CD4-positive, alpha-beta T cell treated with Interleukin-4 for 4 hours (primary cell): ENCODE results near the gene MLLT6.

Experiments
- DNase-seq: peaks from one replicate; pipeline ENCODE4 v3.0.0-alpha.2; 2020

MLLT6 gene

DNA sequence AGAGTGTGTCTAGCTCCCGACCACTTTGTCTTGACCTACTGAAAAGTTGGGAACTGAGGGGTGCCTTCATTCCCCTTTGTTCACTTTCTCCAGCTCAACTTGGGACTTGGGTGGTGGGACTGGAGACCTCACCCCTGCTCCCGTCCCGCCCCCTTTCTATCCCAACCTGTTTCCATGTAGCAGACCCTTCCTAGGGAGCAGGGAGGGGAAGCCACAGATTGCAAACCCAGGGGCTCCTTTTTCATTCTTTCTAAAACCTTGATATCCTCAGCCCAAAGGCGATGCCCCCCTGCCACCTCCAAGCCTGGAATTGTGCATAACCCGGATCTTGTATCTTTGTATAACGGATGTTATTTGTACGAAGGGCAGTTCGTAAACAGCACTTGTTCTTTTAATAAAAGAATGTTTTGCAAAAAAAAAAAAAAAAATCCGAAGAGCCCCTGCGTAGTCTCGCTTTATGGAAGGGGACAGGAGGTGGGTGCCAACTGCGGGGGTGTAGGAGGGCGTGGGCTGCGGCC, 24.4 kb downstream of the MLLT6 start:
- DNase-seq: no peak

DNA sequence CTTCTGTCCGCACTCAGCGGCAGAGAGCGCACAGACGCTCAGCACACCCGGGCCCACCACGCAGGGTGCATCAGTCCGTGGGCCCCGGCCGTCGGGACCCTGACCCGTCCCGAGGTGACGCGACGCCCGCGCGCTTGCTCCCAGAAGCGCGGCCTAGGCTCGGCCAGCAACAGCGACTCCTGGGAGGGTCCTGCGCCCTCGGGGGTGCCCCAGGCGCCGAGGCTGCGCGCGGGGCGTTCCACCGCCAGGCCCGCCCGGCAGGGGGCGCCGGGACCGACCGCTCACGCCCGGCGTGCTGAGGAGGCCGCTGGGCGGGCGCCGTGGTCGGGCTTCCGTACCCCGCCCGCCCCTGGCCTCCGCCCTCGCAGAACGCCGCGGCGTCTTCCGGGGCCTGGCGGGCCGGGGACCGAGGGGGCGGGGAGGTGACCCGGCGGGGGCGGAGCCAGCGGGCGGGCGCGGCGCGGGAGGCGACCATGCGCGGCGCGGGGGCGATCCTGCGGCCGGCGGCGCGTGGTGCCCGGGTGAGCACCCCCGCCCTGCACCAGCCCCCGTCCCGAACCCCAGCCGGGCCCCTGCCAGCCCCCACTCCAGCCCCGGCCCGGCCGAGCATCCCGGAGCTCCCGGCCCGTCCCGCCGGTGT, 24.9 kb downstream of the MLLT6 start, which contains the start of gene CISD3:
TSS of gene CISD3 (plus strand) at position 456 of the 640 bp plus-strand sequence. CDS start at position 474, 18 bp downstream.
- peak; percentile 81 for DNase-seq

- no peak for DNase-seq
Measured at GRCh38 chr17:38730526-38731379, 25.7 kb downstream of the MLLT6 start.

DNA sequence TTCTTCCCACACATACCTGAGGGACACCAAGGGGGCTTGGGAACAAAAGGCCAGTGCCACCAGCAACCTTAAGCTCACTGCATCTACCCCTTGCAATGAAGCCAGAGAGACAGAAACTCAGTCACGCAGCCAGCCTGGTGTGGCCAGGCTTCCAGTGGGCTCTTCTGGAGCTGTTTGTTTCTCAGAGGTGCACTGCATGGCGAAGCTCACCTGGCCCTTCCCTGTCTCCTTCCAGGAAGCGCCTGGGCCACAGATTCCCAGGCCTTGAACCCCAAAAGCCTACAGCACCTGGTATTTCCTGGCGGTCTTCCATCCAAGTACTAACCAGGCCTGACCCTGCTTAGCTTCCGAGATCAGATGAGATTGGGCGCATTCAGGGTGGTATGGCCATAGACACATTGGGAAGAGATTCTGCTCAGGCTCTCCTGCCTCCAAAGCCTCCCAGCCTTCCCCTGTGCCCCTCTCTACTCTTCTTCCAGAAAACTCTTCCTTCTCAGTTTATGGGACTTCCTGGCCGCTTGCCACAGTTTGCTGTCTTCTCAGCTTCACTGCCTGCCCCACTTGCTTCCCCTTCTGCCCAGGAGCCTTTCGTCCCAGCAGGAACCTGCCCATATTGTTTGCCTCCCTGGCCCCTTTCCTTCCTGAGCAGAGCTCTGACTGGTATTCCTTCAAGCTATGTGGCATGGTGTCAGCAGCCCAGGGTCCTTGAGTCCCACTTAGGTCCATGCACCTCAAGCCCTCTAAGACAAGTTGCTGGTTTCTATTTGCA, 26.6 kb downstream of the MLLT6 start:
- no peak for DNase-seq

GRCh38 chr17:38732376-38733281, 27.6 kb downstream of the MLLT6 start:
- no peak for DNase-seq

DNA sequence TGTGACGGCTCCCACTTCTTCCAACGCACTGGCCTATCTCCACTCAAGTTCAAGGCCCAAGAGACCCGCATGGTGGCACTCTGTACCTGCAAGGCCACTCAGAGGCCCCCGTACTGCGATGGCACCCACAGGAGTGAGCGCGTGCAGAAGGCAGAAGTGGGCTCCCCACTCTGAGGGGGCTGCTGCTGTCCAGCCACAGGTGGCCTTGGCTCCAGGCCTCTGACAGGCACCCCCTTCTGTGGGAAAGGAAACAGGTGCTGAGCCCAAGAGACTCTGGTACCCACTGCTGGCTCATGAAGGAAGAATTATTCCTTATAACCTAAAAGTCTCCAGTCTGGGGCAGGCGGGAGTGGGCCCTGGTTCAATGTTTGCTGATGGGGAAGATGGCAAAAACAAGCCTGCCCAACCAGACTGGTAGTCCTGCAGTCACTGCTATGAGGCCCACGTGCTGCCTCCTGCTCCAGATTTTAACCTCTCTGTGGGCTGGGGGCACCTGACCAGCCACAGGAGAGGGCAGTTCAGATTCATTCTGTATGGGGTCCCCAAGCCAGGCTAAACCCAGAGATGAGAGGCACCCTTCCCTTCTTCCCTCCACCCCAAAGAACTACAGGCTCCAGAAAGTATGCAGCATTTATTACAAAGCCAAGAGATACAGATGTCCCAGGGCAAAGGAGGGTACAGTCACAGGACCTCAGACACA, 28.4 kb downstream of the MLLT6 start:
- DNase-seq: no peak

- no peak for DNase-seq
Measured at GRCh38 chr17:38733982-38734973, 29.2 kb downstream of the MLLT6 start.

GRCh38 chr17:38735161-38735997, 30.3 kb downstream of the MLLT6 start:
- DNase-seq: peak; percentile 62

DNA sequence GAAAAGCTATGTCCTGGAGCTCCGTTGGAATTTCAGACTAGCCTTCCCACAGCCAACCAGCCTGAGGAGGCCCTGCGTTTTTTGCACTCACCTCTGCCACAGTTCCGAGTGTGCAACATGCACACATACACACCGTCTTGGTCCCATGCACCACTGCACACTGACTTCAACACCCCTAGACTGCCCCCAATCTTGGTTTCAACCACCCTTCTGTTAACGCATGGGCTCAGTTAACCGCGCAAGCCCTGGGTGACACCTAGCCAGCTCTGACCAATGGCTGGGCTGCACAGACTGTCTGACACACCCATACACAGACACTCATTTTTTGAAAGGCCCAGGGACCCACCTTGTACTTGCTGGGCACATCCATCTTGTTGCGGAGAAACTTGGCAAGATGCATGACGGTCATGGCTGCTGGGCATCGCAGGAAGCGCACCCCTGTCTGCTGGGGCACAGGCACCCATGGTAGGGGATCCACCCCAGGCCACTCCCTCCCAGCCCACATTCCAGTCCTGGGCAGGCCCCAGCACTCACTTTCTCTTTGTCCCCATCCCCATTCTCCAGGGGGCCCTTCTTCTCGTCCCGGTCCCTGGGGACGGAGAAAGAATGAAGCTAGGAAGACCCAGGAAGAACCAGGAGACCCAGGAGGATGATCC, 33.1 kb downstream of the MLLT6 start:
- no peak for DNase-seq

GRCh38 chr17:38738686-38739085, 33.6 kb downstream of the MLLT6 start:
- DNase-seq: no peak

GRCh38 chr17:38739305-38739704, 34.2 kb downstream of the MLLT6 start:
- no peak for DNase-seq

GRCh38 chr17:38740044-38740443, 35.0 kb downstream of the MLLT6 start:
- DNase-seq: no peak

DNA sequence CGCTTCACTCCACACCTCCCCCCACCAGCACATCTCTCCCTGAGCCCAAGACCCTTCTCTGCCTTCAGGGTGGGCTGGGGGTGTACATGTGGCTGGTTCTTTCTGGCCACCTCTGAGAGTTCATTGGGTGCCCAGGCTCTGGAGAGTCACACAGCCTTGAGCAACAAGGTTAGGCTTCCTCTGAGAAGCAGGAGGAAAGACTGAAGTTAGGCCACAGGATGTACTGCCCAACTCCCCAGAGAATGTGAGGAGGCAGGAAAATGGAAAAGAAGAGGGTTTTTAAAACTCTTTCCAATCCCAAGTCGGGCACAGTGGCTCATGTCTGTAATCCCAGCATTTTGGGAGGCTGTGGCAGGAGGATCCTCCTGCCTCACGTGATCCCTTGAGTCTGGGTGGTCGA, 35.7 kb downstream of the MLLT6 start:
- no peak for DNase-seq

DNA sequence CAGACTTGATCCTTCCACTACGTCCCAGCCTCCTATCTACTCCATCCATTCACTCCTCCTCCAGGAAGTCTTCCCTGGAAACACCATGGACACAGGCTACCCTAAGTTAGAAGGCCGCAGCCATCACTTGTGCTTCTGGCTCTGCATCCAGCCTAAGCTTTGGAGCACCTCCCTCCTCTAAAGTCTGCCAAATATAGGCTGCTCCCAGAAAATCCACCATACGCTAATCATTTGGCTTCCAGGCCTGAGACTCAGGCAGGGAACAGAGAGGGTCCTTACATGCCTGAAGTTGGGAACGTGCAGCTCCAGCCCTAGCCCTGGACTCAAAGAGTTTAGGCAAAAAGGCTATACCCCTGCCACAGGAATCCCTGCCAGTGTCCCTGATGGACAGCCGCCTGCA, 36.4 kb downstream of the MLLT6 start:
- DNase-seq: no peak

DNA sequence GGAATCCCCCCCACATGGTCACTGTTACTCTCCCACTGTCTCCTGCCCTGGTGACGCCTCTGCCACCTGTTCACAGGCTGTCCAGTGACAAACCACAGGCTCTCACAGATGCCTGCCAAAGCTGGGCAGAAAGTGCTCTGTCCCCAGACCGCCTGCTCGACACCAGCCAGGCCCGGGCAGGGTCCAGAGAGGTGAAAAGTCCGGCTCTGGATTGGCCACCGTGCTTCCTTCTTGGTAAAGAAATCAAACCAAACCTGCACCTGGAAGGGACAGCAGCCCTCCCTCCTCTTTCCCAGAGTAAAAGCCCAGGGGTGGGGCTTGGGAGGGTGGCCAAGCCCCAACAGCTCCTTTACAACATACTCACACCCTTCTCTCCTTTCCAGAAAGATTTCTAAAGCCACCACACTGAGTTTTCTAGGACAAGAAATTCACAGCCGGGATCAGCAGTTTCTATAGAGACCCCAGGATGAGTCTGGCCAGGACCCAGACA, 36.9 kb downstream of the MLLT6 start:
- no peak for DNase-seq

GRCh38 chr17:38742411-38743308, 37.6 kb downstream of the MLLT6 start:
- no peak for DNase-seq

GRCh38 chr17:38743556-38744171, 38.6 kb downstream of the MLLT6 start:
- no peak for DNase-seq
